HepG2 (cell line): ENCODE data around the gene PTHLH. TPM values are rescaled to one million over a fixed set of nuclear protein-coding genes. Genes with fewer than 3 reads are reported as not detected.

Experiments used
- BHLHE40 ChIP-seq: IDR thresholded peaks from 2 replicates; pipeline ENCODE4 v1.6.1; 2011; ENCODE audit warnings: low read length, improper control_type of control experiment
- FOXA3 ChIP-seq: IDR thresholded peaks from 2 replicates; pipeline ENCODE4 v1.6.1; 2016; ENCODE audit warnings: missing genetic modification reagents, missing compliant biosample characterization
- GABPA ChIP-seq, 2 experiments: IDR thresholded peaks; 2 replicates each; pipeline ENCODE4 v1.6.1; 2011 to 2016; ENCODE audit warnings: low read depth in 2 of 2, low read length in 1 of 2, missing biosample characterization in 1 of 2, missing genetic modification characterization in 1 of 2
- GTF3A ChIP-seq: sonication (generic); formaldehyde crosslinking; conservative IDR thresholded peaks from 2 replicates; pipeline ENCODE4 v1.4.0; 2020; ENCODE audit warnings: mild to moderate bottlenecking, missing genetic modification reagents
- MYC ChIP-seq: sonication (generic); formaldehyde crosslinking; IDR thresholded peaks from 2 replicates; pipeline ENCODE4 v1.9.0; 2021; ENCODE audit warnings: missing genetic modification reagents, borderline replicate concordance
- NFE2L2 ChIP-seq: fragments of 150-350 bp; IDR thresholded peaks from 2 replicates; pipeline ENCODE4 v1.6.1; 2014; ENCODE audit warnings: low read length
- RFX5 ChIP-seq: IDR thresholded peaks from 2 replicates; pipeline ENCODE4 v1.6.1; 2011; ENCODE audit warnings: low read depth, low read length, improper control_type of control experiment
- SOX13 ChIP-seq, 3 experiments: fragments of 450-650 bp in 1 of 3; sonication (generic) in 1 of 3; formaldehyde crosslinking in 1 of 3; IDR thresholded peaks in 2 of 3; conservative IDR thresholded peaks in 1 of 3; 2 replicates each; pipeline versions ENCODE4 v1.5.0 to v1.6.1; 2016 to 2020; ENCODE audit warnings: antibody characterized with exemption in 1 of 3, mild to moderate bottlenecking in 1 of 3, missing compliant biosample characterization in 1 of 3, missing genetic modification reagents in 1 of 3, moderate library complexity in 1 of 3
- SP2 ChIP-seq: sonication (generic); formaldehyde crosslinking; IDR thresholded peaks from 2 replicates; pipeline ENCODE4 v1.5.1; 2020; ENCODE audit warnings: mild to moderate bottlenecking, missing genetic modification reagents
- ZBTB38 ChIP-seq: sonication (generic); formaldehyde crosslinking; IDR thresholded peaks from 2 replicates; pipeline ENCODE4 v1.5.1; 2020; ENCODE audit warnings: mild to moderate bottlenecking, missing genetic modification reagents
- ZFP36 ChIP-seq: fragments of 150-350 bp; IDR thresholded peaks from 2 replicates; pipeline ENCODE4 v1.6.1; 2018; ENCODE audit warnings: borderline replicate concordance, low read length, low read depth; ENCODE audit not compliant: partially characterized antibody
- ZNF282 ChIP-seq: fragments of 450-650 bp; IDR thresholded peaks from 2 replicates; pipeline ENCODE4 v1.6.1; 2018; ENCODE audit not compliant: partially characterized antibody
- ZNF337 ChIP-seq: sonication (generic); formaldehyde crosslinking; IDR thresholded peaks from 2 replicates; pipeline ENCODE4 v1.5.1; 2020; ENCODE audit warnings: missing genetic modification reagents, low read depth, mild to moderate bottlenecking, borderline replicate concordance
- ZNF354B ChIP-seq: sonication (generic); formaldehyde crosslinking; IDR thresholded peaks from 2 replicates; pipeline ENCODE4 v1.8.0; 2022; ENCODE audit warnings: mild to moderate bottlenecking, missing genetic modification reagents
- ZNF720 ChIP-seq: sonication (generic); formaldehyde crosslinking; IDR thresholded peaks from 2 replicates; pipeline ENCODE4 v1.4.0; 2020; ENCODE audit warnings: missing genetic modification reagents
- polyA plus RNA-seq, 8 experiments: library from polyadenylated mRNA; depleted of rRNA in 3 of 8; stranded (reverse) in 7 of 8; unstranded in 1 of 8; fragments of >200 nt; fragmentation: Illumina TruSeq in 4 of 8; extraction: Trizol in 4 of 8; gene quantifications; 2 replicates each; pipeline versions ENCODE4 v1.2.1 to v1.2.3, GENCODE V29; 2011 to 2016; ENCODE audit warnings: low read depth in 4 of 8, missing spikeins in 1 of 8, mixed read lengths in 1 of 8; ENCODE audit not compliant: insufficient read depth in 1 of 8
- total RNA-seq, 5 experiments: library from RNA; depleted of rRNA; stranded (reverse); fragments of >200 nt; fragmentation: Illumina TruSeq; extraction: Trizol; gene quantifications; 2 replicates each; pipeline ENCODE4 v1.2.3, GENCODE V29; 2016; ENCODE audit warnings: low read depth in 1 of 5
- TF ChIP-seq, protein P1 (sequence below): sonication (generic); formaldehyde crosslinking; IDR thresholded peaks from 2 replicates; pipeline ENCODE4 v1.5.0; 2020; ENCODE audit warnings: missing genetic modification reagents
- TF ChIP-seq, protein P2 (sequence below): sonication (generic); formaldehyde crosslinking; IDR thresholded peaks from 2 replicates; pipeline ENCODE4 v1.4.0; 2020; ENCODE audit warnings: missing genetic modification reagents
- TF ChIP-seq, protein P3 (sequence below): IDR thresholded peaks from 2 replicates; pipeline ENCODE4 v1.6.1; 2016; ENCODE audit warnings: missing compliant biosample characterization, missing genetic modification reagents, borderline replicate concordance
- TF ChIP-seq, protein P4 (sequence below): sonication (generic); formaldehyde crosslinking; IDR thresholded peaks from 2 replicates; pipeline ENCODE4 v1.5.1; 2020; ENCODE audit warnings: mild to moderate bottlenecking, missing genetic modification reagents, moderate library complexity

The PTHLH gene
- total and polyA plus RNA-seq, 2 of the 13 experiments (the other 11 are each of a cell fraction or from before 2014, with no cell fraction given): 0.22 TPM; not detected in 1

DNA sequence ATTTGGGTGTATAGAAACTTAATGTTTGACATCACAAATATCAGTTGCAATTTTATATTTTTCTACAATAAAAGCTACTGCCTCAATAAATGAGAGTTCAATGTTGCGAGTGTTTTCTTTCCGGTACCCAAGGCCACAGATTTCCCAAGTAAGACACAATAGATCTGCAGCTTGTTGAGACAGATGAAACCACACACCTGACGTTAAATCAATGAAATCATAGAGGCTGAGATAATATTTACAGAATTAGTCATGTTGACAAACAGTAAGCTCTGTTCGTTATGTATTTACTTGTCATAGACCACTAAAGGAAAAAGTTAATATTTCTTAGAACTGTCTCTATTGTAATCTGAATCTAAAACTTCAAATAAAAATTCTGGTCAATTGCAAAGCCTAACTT, 49.2 kb upstream of the PTHLH start (continued):
- TF ChIP-seq, protein P1, sequence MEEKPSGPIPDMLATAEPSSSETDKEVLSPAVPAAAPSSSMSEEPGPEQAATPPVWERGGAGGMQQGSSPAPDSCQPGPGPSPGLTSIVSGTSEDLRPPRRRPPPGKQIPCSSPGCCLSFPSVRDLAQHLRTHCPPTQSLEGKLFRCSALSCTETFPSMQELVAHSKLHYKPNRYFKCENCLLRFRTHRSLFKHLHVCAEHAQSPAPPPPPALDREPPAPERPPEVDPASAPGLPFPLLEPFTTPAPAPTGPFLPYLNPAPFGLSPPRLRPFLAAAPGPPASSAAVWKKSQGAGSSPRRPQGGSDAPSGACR (CRISPR knock-in tag): no peak
- TF ChIP-seq, protein P2, sequence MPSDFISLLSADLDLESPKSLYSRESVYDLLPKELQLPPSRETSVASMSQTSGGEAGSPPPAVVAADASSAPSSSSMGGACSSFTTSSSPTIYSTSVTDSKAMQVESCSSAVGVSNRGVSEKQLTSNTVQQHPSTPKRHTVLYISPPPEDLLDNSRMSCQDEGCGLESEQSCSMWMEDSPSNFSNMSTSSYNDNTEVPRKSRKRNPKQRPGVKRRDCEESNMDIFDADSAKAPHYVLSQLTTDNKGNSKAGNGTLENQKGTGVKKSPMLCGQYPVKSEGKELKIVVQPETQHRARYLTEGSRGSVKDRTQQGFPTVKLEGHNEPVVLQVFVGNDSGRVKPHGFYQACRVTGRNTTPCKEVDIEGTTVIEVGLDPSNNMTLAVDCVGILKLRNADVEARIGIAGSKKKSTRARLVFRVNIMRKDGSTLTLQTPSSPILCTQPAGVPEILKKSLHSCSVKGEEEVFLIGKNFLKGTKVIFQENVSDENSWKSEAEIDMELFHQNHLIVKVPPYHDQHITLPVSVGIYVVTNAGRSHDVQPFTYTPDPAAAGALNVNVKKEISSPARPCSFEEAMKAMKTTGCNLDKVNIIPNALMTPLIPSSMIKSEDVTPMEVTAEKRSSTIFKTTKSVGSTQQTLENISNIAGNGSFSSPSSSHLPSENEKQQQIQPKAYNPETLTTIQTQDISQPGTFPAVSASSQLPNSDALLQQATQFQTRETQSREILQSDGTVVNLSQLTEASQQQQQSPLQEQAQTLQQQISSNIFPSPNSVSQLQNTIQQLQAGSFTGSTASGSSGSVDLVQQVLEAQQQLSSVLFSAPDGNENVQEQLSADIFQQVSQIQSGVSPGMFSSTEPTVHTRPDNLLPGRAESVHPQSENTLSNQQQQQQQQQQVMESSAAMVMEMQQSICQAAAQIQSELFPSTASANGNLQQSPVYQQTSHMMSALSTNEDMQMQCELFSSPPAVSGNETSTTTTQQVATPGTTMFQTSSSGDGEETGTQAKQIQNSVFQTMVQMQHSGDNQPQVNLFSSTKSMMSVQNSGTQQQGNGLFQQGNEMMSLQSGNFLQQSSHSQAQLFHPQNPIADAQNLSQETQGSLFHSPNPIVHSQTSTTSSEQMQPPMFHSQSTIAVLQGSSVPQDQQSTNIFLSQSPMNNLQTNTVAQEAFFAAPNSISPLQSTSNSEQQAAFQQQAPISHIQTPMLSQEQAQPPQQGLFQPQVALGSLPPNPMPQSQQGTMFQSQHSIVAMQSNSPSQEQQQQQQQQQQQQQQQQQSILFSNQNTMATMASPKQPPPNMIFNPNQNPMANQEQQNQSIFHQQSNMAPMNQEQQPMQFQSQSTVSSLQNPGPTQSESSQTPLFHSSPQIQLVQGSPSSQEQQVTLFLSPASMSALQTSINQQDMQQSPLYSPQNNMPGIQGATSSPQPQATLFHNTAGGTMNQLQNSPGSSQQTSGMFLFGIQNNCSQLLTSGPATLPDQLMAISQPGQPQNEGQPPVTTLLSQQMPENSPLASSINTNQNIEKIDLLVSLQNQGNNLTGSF: no peak
- TF ChIP-seq ZFP36: no peak
- no peak for TF ChIP-seq ZNF337 (CRISPR knock-in tag)
- no peak for TF ChIP-seq ZBTB38 (CRISPR knock-in tag)
- no peak for TF ChIP-seq ZNF720 (CRISPR knock-in tag)
- TF ChIP-seq ZNF354B (CRISPR knock-in tag): no peak
- no peak for TF ChIP-seq NFE2L2
- TF ChIP-seq RFX5: no peak
- TF ChIP-seq, protein P3, sequence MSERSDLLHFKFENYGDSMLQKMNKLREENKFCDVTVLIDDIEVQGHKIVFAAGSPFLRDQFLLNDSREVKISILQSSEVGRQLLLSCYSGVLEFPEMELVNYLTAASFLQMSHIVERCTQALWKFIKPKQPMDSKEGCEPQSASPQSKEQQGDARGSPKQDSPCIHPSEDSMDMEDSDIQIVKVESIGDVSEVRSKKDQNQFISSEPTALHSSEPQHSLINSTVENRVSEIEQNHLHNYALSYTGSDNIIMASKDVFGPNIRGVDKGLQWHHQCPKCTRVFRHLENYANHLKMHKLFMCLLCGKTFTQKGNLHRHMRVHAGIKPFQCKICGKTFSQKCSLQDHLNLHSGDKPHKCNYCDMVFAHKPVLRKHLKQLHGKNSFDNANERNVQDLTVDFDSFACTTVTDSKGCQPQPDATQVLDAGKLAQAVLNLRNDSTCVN: no peak
- TF ChIP-seq SOX13 (IDR thresholded peaks at IDR 0.05): peak; percentile 67
- peak in 1 of 2 experiments; percentile 88; a peak in 2 of 4 replicates for TF ChIP-seq SOX13 (CRISPR knock-in tag; conservative IDR thresholded peaks at IDR 0.05 in 1 of 2, IDR thresholded peaks at IDR 0.05 in 1 of 2)
- TF ChIP-seq SP2 (CRISPR knock-in tag): no peak
- TF ChIP-seq GTF3A: no peak
- TF ChIP-seq GABPA (IDR thresholded peaks at IDR 0.05; ENCODE audit: low read depth, low read length): no peak
- peak; percentile 41; the same call in 1 of the 2 replicates for TF ChIP-seq GABPA (CRISPR knock-in tag; IDR thresholded peaks at IDR 0.05; ENCODE audit: low read depth)
- TF ChIP-seq, protein P4, sequence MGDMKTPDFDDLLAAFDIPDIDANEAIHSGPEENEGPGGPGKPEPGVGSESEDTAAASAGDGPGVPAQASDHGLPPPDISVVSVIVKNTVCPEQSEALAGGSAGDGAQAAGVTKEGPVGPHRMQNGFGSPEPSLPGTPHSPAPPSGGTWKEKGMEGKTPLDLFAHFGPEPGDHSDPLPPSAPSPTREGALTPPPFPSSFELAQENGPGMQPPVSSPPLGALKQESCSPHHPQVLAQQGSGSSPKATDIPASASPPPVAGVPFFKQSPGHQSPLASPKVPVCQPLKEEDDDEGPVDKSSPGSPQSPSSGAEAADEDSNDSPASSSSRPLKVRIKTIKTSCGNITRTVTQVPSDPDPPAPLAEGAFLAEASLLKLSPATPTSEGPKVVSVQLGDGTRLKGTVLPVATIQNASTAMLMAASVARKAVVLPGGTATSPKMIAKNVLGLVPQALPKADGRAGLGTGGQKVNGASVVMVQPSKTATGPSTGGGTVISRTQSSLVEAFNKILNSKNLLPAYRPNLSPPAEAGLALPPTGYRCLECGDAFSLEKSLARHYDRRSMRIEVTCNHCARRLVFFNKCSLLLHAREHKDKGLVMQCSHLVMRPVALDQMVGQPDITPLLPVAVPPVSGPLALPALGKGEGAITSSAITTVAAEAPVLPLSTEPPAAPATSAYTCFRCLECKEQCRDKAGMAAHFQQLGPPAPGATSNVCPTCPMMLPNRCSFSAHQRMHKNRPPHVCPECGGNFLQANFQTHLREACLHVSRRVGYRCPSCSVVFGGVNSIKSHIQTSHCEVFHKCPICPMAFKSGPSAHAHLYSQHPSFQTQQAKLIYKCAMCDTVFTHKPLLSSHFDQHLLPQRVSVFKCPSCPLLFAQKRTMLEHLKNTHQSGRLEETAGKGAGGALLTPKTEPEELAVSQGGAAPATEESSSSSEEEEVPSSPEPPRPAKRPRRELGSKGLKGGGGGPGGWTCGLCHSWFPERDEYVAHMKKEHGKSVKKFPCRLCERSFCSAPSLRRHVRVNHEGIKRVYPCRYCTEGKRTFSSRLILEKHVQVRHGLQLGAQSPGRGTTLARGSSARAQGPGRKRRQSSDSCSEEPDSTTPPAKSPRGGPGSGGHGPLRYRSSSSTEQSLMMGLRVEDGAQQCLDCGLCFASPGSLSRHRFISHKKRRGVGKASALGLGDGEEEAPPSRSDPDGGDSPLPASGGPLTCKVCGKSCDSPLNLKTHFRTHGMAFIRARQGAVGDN (CRISPR knock-in tag): no peak
- no peak for TF ChIP-seq MYC (CRISPR knock-in tag)
- no peak for TF ChIP-seq BHLHE40
- TF ChIP-seq ZNF282: no peak
- peak; percentile 94 for TF ChIP-seq FOXA3
